ENCODE results near the gene KIF26B. TPM values are rescaled to one million over a fixed set of nuclear protein-coding genes. Genes with fewer than 3 reads are reported as not detected.

The KIF26B gene
- polyA plus RNA-seq, 1 of the 3 experiments (the other 2 are of a cell fraction): 2.6 TPM

- H3K4me1 ChIP-seq (ENCODE audit: control insufficient read depth in 1 of 2, insufficient read depth in 2 of 2, low read depth in 1 of 2, low read length in 1 of 2): no peaks in the 10 kb centered on the region; a peak in 1 of 4 replicates
- no peak for DNase-seq
- CTCF ChIA-PET: no interaction called here
- TF ChIP-seq FOSL2 (IDR thresholded peaks at IDR 0.05; ENCODE audit: borderline replicate concordance, low read depth) (no peak), CHD2 (IDR thresholded peaks at IDR 0.05; ENCODE audit: low read length, partially characterized antibody) (no peak), IRF3 (IDR thresholded peaks at IDR 0.05; ENCODE audit: low read depth, low read length) (no peak), MAX (IDR thresholded peaks at IDR 0.05; ENCODE audit: low read depth) (no peak), RCOR1 (IDR thresholded peaks at IDR 0.05; ENCODE audit: low read length) (no peak), ELF1 (IDR thresholded peaks at IDR 0.05) (no peak), TAF1 (IDR thresholded peaks at IDR 0.05; ENCODE audit: borderline replicate concordance, low read depth, low read length) (no peak), TCF12 (IDR thresholded peaks at IDR 0.05) (no peak), FOXJ3 (CRISPR knock-in tag; IDR thresholded peaks at IDR 0.05) (no peak), MXI1 (IDR thresholded peaks at IDR 0.05; ENCODE audit: low read depth, low read length) (no peak), YY1 (IDR thresholded peaks at IDR 0.05; ENCODE audit: low read depth) (no peak), EZH2phosphoT487 (IDR thresholded peaks at IDR 0.05; ENCODE audit: borderline replicate concordance, low read depth) (no peak), MEF2A (IDR thresholded peaks at IDR 0.05; ENCODE audit: borderline replicate concordance, low read depth) (no peak)
- H4K20me1 ChIP-seq (ENCODE audit: insufficient read depth): no peaks in the 10 kb centered on the region
- no peaks in the 10 kb centered on the region for H3K9me2 ChIP-seq
- no peak overlapping the region for H3K4me2 ChIP-seq
- peaks cover 5 to 70% of the 10 kb centered on the region in 2 experiments for H3K36me3 ChIP-seq (replicated peaks in 1 of 2; ENCODE audit: control insufficient read depth in 1 of 2, insufficient read depth in 2 of 2, low read length in 1 of 2)
- no peak overlapping the region for H3K9ac ChIP-seq
- no peaks in the 10 kb centered on the region for H3K79me2 ChIP-seq (ENCODE audit: insufficient read depth)
- H3K27me3 ChIP-seq (ENCODE audit: insufficient read depth): no peaks in the 10 kb centered on the region
- WGBS (ENCODE audit: low lambda C conversion rate): 88% methylated on average over 7 of the region's 7 CpGs
- H3K27ac ChIP-seq (ENCODE audit: low read depth in 2 of 2, low read length in 1 of 2): no peak overlapping the region
- POLR2A ChIA-PET: no interaction called here
- H3K4me3 ChIP-seq (ENCODE audit: low read depth in 2 of 2, low read length in 1 of 2): no peak overlapping the region; a peak in 1 of 4 replicates
- H3F3A ChIP-seq (replicated peaks; ENCODE audit: insufficient read depth): no peaks in the 10 kb centered on the region
- no peak overlapping the region for H2AFZ ChIP-seq (ENCODE audit: low read depth)
- H3K9me3 ChIP-seq: no peaks in the 10 kb centered on the region
Observed at GRCh38 chr1:245650441-245650960, 495.7 kb downstream of the KIF26B start.

GRCh38 chr1:245651093-245651492, 496.3 kb downstream of the KIF26B start:
- Histone ChIP-seq H3K27ac (ENCODE audit: low read depth in 2 of 2, low read length in 1 of 2) (no peak overlapping the region), H3K9me2 (no peaks in the 10 kb centered on the region), H3K27me3 (ENCODE audit: insufficient read depth) (no peaks in the 10 kb centered on the region), H2AFZ (ENCODE audit: low read depth) (no peak overlapping the region), H3F3A (replicated peaks; ENCODE audit: insufficient read depth) (no peaks in the 10 kb centered on the region), H3K4me2 (no peak overlapping the region), H3K79me2 (ENCODE audit: insufficient read depth) (no peaks in the 10 kb centered on the region), H3K4me3 (ENCODE audit: low read depth in 2 of 2, low read length in 1 of 2) (no peak overlapping the region; a peak in 1 of 4 replicates), H3K9me3 (no peaks in the 10 kb centered on the region), H4K20me1 (ENCODE audit: insufficient read depth) (no peaks in the 10 kb centered on the region), H3K4me1 (ENCODE audit: control insufficient read depth in 1 of 2, insufficient read depth in 2 of 2, low read depth in 1 of 2, low read length in 1 of 2) (no peaks in the 10 kb centered on the region; a peak in 1 of 4 replicates), H3K36me3 (replicated peaks in 1 of 2; ENCODE audit: control insufficient read depth in 1 of 2, insufficient read depth in 2 of 2, low read length in 1 of 2) (peaks cover 4 to 67% of the 10 kb centered on the region in 2 experiments), H3K9ac (no peak overlapping the region)
- DNase-seq: no peak
- ChIA-PET CTCF (no interaction called here), POLR2A (no interaction called here)
- 92% methylated on average over 2 of the region's 3 CpGs for WGBS (ENCODE audit: low lambda C conversion rate)
- TF ChIP-seq ELF1 (IDR thresholded peaks at IDR 0.05) (no peak), RXRA (IDR thresholded peaks at IDR 0.05; ENCODE audit: borderline replicate concordance, low read depth) (no peak), MAX (IDR thresholded peaks at IDR 0.05; ENCODE audit: low read depth) (no peak), USF1 (IDR thresholded peaks at IDR 0.05; ENCODE audit: borderline replicate concordance, low read depth) (no peak), MEF2A (IDR thresholded peaks at IDR 0.05; ENCODE audit: borderline replicate concordance, low read depth) (no peak), FOSL2 (IDR thresholded peaks at IDR 0.05; ENCODE audit: borderline replicate concordance, low read depth) (no peak), FOXJ3 (CRISPR knock-in tag; IDR thresholded peaks at IDR 0.05) (no peak), GATA2 (CRISPR knock-in tag; IDR thresholded peaks at IDR 0.05) (no peak), JUND (IDR thresholded peaks at IDR 0.05) (no peak), CHD2 (IDR thresholded peaks at IDR 0.05; ENCODE audit: low read length, partially characterized antibody) (no peak), SMC3 (IDR thresholded peaks at IDR 0.05; ENCODE audit: low read depth, low read length) (no peak), EZH2phosphoT487 (IDR thresholded peaks at IDR 0.05; ENCODE audit: borderline replicate concordance, low read depth) (no peak), RFX5 (IDR thresholded peaks at IDR 0.05; ENCODE audit: low read length) (no peak), CTCF (IDR thresholded peaks at IDR 0.05) (no peak)

Data from SK-N-SH (cell line).